ENCODE measurements around the gene TMPRSS3.

Gene TMPRSS3

DNA sequence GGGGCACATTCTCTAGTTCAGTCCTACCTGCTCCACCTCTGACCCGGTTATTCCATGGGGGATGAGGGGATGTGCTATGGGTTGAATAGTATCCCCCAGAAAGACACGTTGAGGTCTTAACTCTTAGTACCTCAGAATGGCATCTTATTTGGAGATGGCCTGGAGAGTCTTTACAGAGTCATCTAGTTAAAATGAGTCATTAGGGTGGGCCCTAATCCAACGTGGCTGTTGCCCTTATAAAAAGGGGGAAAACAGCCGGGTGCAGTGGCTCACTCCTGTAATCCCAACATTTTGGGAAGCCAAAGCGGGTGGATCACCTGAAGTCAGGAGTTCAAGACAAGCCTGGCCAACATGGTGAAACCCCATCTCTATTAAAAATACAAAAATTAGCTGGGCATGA, 5.7 kb downstream of the TMPRSS3 start:
- no peak overlapping the region for H3K27ac ChIP-seq
- no peak for DNase-seq (ENCODE audit: low spot score)
- no peak overlapping the region for H3K4me3 ChIP-seq
- TF ChIP-seq, protein P1, sequence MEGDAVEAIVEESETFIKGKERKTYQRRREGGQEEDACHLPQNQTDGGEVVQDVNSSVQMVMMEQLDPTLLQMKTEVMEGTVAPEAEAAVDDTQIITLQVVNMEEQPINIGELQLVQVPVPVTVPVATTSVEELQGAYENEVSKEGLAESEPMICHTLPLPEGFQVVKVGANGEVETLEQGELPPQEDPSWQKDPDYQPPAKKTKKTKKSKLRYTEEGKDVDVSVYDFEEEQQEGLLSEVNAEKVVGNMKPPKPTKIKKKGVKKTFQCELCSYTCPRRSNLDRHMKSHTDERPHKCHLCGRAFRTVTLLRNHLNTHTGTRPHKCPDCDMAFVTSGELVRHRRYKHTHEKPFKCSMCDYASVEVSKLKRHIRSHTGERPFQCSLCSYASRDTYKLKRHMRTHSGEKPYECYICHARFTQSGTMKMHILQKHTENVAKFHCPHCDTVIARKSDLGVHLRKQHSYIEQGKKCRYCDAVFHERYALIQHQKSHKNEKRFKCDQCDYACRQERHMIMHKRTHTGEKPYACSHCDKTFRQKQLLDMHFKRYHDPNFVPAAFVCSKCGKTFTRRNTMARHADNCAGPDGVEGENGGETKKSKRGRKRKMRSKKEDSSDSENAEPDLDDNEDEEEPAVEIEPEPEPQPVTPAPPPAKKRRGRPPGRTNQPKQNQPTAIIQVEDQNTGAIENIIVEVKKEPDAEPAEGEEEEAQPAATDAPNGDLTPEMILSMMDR (IDR thresholded peaks at IDR 0.05): no peak

DNA sequence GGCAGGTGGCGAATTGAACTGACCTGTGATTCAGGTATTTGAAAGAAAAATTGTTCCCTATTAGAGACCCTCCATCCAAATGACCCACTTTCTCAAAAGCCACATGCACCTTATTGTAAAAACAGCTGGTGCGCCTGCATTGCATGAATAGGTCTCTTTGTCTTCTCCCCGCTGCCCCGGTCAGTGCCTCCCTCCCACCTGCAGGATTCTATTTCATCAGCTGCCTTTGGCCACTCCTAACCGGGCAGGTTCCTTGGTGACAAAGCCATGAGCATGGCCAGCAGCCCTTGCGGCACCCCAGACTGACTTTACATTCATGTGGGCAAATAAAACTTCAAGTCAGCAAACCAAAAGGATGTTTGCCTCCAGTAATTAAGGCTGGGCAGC, 6.4 kb downstream of the TMPRSS3 start:
- no peak overlapping the region for H3K4me3 ChIP-seq
- no peak for DNase-seq (ENCODE audit: low spot score)
- TF ChIP-seq, protein P1 (IDR thresholded peaks at IDR 0.05): no peak
- no peak overlapping the region for H3K27ac ChIP-seq

DNA sequence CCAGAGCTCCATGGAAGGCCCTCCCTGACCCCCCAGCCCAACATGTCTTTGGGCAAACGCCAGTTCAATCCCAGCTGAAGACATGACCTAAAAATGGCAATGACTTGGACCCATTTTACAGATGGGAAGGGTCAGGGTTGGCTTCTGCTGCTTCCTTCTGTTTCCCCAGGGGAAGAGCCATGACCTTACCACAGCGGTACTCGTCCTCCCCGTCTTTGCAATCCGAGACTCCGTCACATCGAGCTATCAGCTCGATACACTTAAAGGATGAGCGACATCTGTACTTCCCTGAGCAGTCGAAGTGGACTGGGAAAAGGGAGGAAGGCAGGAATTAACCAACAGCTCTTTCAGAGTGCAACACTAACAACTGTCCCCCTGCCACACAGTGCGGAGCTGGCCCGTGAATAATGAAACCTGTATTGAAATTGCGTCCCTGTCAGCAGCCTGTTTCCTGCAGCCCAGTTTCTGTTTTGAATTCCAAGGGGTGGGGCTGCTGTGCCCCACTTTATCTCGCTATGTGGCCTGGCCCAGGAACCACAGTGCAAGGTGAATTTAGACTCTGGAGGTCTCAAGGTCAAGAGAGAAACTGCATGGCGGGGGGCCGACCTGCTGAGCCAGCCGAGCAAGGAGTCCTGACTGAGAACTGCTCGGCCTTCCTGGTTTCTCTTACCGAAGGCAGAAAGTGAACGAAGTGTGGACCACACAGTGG, 7.0 kb downstream of the TMPRSS3 start:
- H3K27ac ChIP-seq: no peak overlapping the region
- no peak overlapping the region for H3K4me3 ChIP-seq
- TF ChIP-seq, protein P1 (IDR thresholded peaks at IDR 0.05): no peak
- DNase-seq (ENCODE audit: low spot score): no peak

DNA sequence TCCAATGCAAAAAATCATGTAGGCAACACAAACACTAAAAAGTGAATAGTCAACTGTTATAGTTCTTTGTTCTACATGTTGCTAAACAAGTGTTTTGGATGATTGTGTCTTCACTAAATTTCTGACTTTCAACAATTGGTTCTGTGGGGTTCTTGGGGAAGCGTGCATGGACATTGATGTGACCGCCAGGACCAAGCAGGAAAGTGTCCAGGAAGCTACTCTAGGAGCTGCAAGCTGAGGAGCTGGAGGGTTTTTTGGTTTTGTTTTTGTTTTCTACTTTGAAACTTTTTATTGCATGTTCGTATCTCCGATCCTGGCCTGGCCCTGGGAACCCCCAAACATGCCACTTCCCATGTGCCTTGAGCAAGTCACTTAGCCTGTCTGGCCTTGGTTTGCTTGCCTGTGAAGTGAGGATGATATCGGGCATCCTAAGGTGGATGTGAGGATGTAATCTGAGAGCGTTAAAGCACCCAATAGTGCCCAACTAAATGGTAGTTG, 8.0 kb downstream of the TMPRSS3 start:
- no peak overlapping the region for H3K4me3 ChIP-seq

DNA sequence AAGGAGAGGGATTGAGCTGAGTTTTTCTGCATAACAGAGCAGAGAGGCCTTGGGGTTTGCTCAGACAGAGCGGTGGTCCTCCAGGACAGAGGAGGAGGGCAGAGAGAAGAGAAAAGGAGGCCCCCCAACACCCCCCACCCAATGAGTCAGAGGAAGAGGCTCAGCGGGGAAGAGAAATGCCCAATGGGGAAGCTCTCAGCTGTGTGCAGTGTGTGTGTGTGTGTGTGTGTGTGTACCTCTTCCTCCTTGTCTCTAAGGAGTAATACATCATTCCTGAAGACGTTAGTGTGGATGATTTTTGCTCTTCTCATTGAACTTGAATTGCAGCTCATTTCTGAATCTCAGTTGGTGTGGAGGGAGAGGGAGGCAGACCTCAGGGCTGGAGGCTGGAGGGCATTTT, 8.7 kb downstream of the TMPRSS3 start:
- no peak overlapping the region for H3K27ac ChIP-seq
- H3K4me3 ChIP-seq: no peak overlapping the region
- no peak for DNase-seq (ENCODE audit: low spot score)
- TF ChIP-seq, protein P1 (IDR thresholded peaks at IDR 0.05): no peak

More for the DNA sequence above, 8.0 kb downstream of the TMPRSS3 start:
- no peak overlapping the region for H3K27ac ChIP-seq
- TF ChIP-seq, protein P1 (IDR thresholded peaks at IDR 0.05): no peak
- DNase-seq (ENCODE audit: low spot score): no peak

GRCh38 chr21:42386034-42386591, 9.7 kb downstream of the TMPRSS3 start:
- Histone ChIP-seq H3K27ac (no peak overlapping the region), H3K4me3 (no peak overlapping the region)
- TF ChIP-seq, protein P1 (IDR thresholded peaks at IDR 0.05): no peak
- DNase-seq (ENCODE audit: low spot score): no peak

- TF ChIP-seq, protein P1 (IDR thresholded peaks at IDR 0.05): no peak
These were observed 10.2 kb downstream of the TMPRSS3 start for GRCh38 chr21:42385619-42386018.

More at GRCh38 chr21:42385619-42386018, 10.2 kb downstream of the TMPRSS3 start:
- H3K4me3 ChIP-seq: no peak overlapping the region
- DNase-seq (ENCODE audit: low spot score): no peak
- H3K27ac ChIP-seq: no peak overlapping the region
